ENCODE measurements around the gene LOC101059915.
"Not testable (repeated sequence)": the region's sequence is repeated elsewhere in the genome, so short reads cannot be mapped to it uniquely, and the experiment has no call there.

LOC101059915 gene

DNA sequence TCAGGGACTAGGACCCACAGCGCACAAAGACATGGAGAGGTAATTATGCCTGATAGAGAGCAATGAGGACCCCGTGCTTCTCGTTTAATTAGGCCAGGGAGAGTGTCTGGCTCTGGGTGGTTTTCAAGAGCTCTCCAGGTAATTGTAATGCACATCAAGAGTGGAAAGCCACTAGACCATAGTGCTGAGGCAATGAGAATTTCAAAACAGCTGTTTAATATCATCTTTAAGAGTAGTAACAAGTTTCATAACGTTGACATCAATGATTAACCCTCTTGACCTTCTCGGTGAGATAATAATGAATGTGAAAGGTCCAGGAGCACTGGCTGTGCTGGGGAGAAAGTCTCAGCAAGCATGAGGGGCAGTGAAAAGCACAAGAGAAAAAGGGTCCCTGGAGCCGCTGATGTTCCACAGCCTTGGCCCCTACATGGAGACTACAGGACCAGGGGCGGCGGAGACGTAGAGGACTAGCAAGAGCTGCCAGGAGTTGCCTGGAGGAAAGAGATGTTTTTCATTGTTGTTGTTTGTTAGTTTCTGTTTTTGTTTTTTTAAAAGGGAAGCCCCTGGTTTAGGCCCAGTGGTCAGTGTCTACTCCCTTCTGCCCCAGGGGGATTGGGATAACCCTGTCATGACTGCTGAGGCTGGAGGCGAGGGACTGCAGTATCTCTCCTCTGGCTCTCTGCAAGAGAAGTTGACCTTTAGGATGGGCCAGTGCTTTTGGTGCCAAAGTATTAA lies 34.3 kb upstream of the LOC101059915 start:
- no peak overlapping the region for H3K27ac Mint-ChIP-seq
- no peaks in the 10 kb centered on the region for H3K27me3 Mint-ChIP-seq
- no peaks in the 10 kb centered on the region for H3K36me3 Mint-ChIP-seq (ENCODE audit: low read depth)
- no peak overlapping the region for H3K4me3 Mint-ChIP-seq
- no peaks in the 10 kb centered on the region for H3K9me3 Mint-ChIP-seq
- H3K4me1 Mint-ChIP-seq, result peaks cover 20% of the 10 kb centered on the region
- DNase-seq (no peak), ATAC-seq (no peak)

DNA sequence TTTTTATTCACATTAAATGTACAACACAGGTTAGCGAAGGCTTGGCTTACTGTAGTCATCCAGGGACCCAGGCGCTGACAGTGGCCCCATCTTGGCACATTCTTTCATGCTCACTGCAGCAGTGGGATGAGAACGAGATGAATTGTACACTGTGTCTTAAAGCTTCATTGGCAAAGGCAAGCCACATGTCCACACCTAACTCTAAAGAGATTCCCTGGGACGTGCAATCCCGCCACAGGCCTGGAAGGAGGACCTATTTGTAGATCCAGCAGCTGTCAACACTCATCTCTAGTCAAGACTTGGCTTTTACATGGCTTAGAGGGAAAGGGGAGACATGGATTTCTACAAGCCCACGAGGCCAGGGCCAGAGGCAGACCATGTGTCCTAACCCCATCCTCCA lies 33.0 kb upstream of the LOC101059915 start:
- no peaks in the 10 kb centered on the region for H3K27me3 Mint-ChIP-seq
- no peak overlapping the region for H3K4me3 Mint-ChIP-seq

DNA sequence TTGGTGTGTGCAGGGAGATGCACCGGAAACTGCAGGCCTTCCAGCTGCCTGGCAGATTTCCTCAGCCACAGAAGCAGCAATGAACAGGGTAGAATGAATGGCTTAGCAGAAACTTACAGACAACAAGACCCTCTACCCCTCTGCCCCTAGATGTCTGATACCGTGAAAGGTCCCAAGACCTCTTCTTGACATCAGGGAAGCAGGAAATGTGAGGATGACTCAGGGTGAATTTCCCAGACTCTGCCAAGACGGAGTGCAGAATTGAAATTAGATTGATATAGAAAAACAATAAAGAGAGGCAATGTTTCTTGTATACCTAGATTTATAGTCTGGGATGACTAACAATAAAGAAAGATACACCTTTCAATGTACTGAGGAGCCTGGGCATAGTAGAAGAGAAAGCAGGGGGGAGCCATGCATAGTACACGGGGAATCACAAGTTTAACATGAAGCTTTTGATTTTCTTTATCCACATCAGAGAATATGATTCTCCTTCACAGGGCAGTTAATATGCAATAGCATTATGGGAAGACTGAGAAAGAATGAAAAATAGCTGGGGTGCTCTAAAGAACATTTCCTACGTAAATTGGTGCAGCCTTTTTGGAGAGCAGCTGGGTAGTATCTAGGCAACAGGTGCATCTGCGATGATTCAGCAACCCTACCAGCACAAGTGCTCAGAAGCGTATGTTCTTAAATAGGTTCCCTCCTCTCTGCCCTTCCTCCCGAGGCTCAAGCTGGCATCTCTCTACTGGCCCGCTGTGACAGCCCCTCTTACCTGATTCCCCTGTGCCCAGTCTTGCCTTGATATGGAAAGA lies 30.7 kb upstream of the LOC101059915 start:
- no peak for DNase-seq
- Mint-ChIP-seq H3K36me3 (ENCODE audit: low read depth) (no peaks in the 10 kb centered on the region), H3K4me3 (peak overlapping the region; percentile 29), H3K27ac (no peak overlapping the region), H3K27me3 (no peaks in the 10 kb centered on the region), H3K4me1 (peaks cover 8% of the 10 kb centered on the region), H3K9me3 (no peaks in the 10 kb centered on the region)
- peak; percentile 46 for ATAC-seq

More for the DNA sequence above, 33.0 kb upstream of the LOC101059915 start:
- Mint-ChIP-seq H3K27ac (no peak overlapping the region), H3K9me3 (no peaks in the 10 kb centered on the region), H3K36me3 (ENCODE audit: low read depth) (no peaks in the 10 kb centered on the region), H3K4me1 (peaks cover 14% of the 10 kb centered on the region)
- ATAC-seq, result no peak
- no peak for DNase-seq

- DNase-seq (no peak), ATAC-seq (peak; percentile 71)
- Mint-ChIP-seq H3K9me3 (no peaks in the 10 kb centered on the region), H3K27me3 (no peaks in the 10 kb centered on the region), H3K4me1 (peaks cover 8% of the 10 kb centered on the region), H3K4me3 (peak overlapping the region; percentile 29), H3K27ac (no peak overlapping the region), H3K36me3 (ENCODE audit: low read depth) (no peaks in the 10 kb centered on the region)
Measured at GRCh38 chrX:71637253-71637618, 30.1 kb upstream of the LOC101059915 start.

- Mint-ChIP-seq H3K36me3 (ENCODE audit: low read depth) (no peaks in the 10 kb centered on the region), H3K9me3 (no peaks in the 10 kb centered on the region), H3K27ac (no peak overlapping the region), H3K4me3 (no peak overlapping the region), H3K4me1 (peaks cover 8% of the 10 kb centered on the region), H3K27me3 (no peaks in the 10 kb centered on the region)
- DNase-seq (no peak), ATAC-seq (peak; percentile 47)
Measured at GRCh38 chrX:71637848-71638247, 29.5 kb upstream of the LOC101059915 start.

DNA sequence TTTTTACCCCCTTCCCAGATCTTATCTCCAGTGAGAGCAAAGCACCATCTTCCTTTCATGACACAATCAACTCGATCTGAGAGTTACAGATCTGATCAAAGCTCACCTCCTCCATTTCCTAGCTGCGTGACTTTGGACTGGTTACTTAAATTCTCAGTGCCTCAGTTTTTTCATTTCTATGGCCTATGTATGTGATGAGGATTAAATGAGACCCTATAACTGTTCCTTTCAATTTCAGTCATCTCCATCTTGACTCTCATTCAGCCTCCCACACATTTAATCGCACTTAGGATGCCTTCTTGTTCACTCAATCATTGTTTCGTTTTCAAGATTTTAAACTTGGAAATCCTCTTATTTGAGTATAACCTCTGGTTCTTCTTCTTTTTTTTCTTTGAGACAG lies 28.9 kb upstream of the LOC101059915 start:
- H3K9me3 Mint-ChIP-seq, result no peaks in the 10 kb centered on the region
- ATAC-seq (peak; percentile 51), DNase-seq (no peak)
- H3K36me3 Mint-ChIP-seq (ENCODE audit: low read depth), result no peaks in the 10 kb centered on the region
- H3K27me3 Mint-ChIP-seq, result no peaks in the 10 kb centered on the region
- H3K4me3 Mint-ChIP-seq, result no peak overlapping the region
- H3K4me1 Mint-ChIP-seq, result peaks cover 3% of the 10 kb centered on the region
- no peak overlapping the region for H3K27ac Mint-ChIP-seq

- H3K4me1 Mint-ChIP-seq, result peaks cover 3% of the 10 kb centered on the region
- ATAC-seq (no peak), DNase-seq (no peak)
- no peak overlapping the region for H3K27ac Mint-ChIP-seq
- H3K36me3 Mint-ChIP-seq (ENCODE audit: low read depth), result no peaks in the 10 kb centered on the region
- no peaks in the 10 kb centered on the region for H3K9me3 Mint-ChIP-seq
- no peaks in the 10 kb centered on the region for H3K27me3 Mint-ChIP-seq
- H3K4me3 Mint-ChIP-seq, result no peak overlapping the region
Measured at GRCh38 chrX:71640002-71640401, 27.3 kb upstream of the LOC101059915 start.

DNA sequence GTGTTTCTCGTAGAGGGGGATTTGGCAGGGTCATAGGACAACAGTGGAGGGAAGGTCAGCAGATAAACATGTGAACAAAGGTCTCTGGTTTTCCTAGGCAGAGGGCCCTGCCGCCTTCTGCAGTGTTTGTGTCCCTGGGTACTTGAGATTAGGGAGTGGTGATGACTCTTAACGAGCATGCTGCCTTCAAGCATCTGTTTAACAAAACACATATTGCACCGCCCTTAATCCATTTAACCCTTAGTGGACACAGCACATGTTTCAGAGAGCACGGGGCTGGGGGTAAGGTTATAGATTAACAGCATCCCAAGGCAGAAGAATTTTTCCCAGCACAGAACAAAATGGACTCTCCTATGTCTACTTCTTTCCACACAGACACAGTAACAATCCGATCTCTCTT lies 22.9 kb upstream of the LOC101059915 start:
- H3K4me1 Mint-ChIP-seq; H3K27ac Mint-ChIP-seq; DNase-seq; H3K9me3 Mint-ChIP-seq; H3K36me3 Mint-ChIP-seq (ENCODE audit: low read depth); H3K4me3 Mint-ChIP-seq; ATAC-seq; H3K27me3 Mint-ChIP-seq: not testable (repeated sequence)

- DNase-seq (no peak), ATAC-seq (peak; percentile 94)
- Mint-ChIP-seq H3K4me3 (no peak overlapping the region), H3K27me3 (peaks cover 1% of the 10 kb centered on the region), H3K27ac (peak overlapping the region; percentile 56), H3K4me1 (peaks cover 26% of the 10 kb centered on the region), H3K9me3 (no peaks in the 10 kb centered on the region), H3K36me3 (ENCODE audit: low read depth) (no peaks in the 10 kb centered on the region)
Measured at GRCh38 chrX:71650333-71650969, 16.9 kb upstream of the LOC101059915 start.

GRCh38 chrX:71652405-71652804 lies 14.9 kb upstream of the LOC101059915 start:
- Mint-ChIP-seq H3K27ac (no peak overlapping the region), H3K4me1 (peaks cover 26% of the 10 kb centered on the region), H3K9me3 (no peaks in the 10 kb centered on the region), H3K36me3 (ENCODE audit: low read depth) (no peaks in the 10 kb centered on the region), H3K4me3 (no peak overlapping the region), H3K27me3 (peaks cover 3% of the 10 kb centered on the region)
- ATAC-seq (peak; percentile 62), DNase-seq (peak; percentile 52)

- no peak for DNase-seq
- peaks cover 22% of the 10 kb centered on the region for H3K4me1 Mint-ChIP-seq
- no peak overlapping the region for H3K4me3 Mint-ChIP-seq
- H3K27ac Mint-ChIP-seq, result no peak overlapping the region
- ATAC-seq, result no peak
- no peaks in the 10 kb centered on the region for H3K9me3 Mint-ChIP-seq
- no peaks in the 10 kb centered on the region for H3K36me3 Mint-ChIP-seq (ENCODE audit: low read depth)
- H3K27me3 Mint-ChIP-seq, result peaks cover 3% of the 10 kb centered on the region
Measured at GRCh38 chrX:71653344-71653743, 14.0 kb upstream of the LOC101059915 start.

GRCh38 chrX:71657267-71657666 lies 10.1 kb upstream of the LOC101059915 start:
- H3K27ac Mint-ChIP-seq, result no peak overlapping the region

DNA sequence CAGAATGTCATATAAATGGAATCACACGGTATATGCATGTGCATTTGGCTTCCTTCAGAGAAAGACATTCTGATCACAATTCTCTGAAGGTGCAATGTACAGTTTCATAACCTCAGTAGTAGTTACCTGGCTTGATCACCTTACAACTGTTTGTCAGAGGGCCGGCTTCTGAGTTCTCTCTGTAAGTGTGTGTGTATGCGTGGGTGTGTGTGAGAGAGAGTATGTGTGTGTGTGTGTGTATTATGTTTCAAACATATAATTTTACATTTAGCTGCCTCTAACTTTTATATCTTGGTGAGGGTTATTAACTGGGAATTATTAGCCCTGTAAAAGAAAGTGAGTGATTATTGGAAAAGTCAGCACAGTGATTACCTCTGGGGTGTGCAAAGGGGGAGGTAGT lies 8.0 kb upstream of the LOC101059915 start:
- H3K36me3 Mint-ChIP-seq (ENCODE audit: low read depth), result no peaks in the 10 kb centered on the region
- no peaks in the 10 kb centered on the region for H3K9me3 Mint-ChIP-seq
- DNase-seq, result no peak
- no peak overlapping the region for H3K27ac Mint-ChIP-seq
- no peak for ATAC-seq
- peaks cover 2% of the 10 kb centered on the region for H3K27me3 Mint-ChIP-seq
- H3K4me1 Mint-ChIP-seq, result peaks cover 28% of the 10 kb centered on the region
- H3K4me3 Mint-ChIP-seq, result no peak overlapping the region

More at GRCh38 chrX:71657267-71657666, 10.1 kb upstream of the LOC101059915 start:
- ATAC-seq (no peak), DNase-seq (no peak)
- H3K9me3 Mint-ChIP-seq, result no peaks in the 10 kb centered on the region
- peaks cover 14% of the 10 kb centered on the region for H3K4me1 Mint-ChIP-seq
- H3K36me3 Mint-ChIP-seq (ENCODE audit: low read depth), result no peaks in the 10 kb centered on the region
- H3K4me3 Mint-ChIP-seq, result no peak overlapping the region
- peaks cover 3% of the 10 kb centered on the region for H3K27me3 Mint-ChIP-seq

GRCh38 chrX:71659959-71660358 lies 7.4 kb upstream of the LOC101059915 start:
- no peak overlapping the region for H3K4me3 Mint-ChIP-seq
- H3K36me3 Mint-ChIP-seq (ENCODE audit: low read depth), result no peaks in the 10 kb centered on the region
- peaks cover 34% of the 10 kb centered on the region for H3K4me1 Mint-ChIP-seq
- no peak overlapping the region for H3K27ac Mint-ChIP-seq
- peaks cover 1% of the 10 kb centered on the region for H3K27me3 Mint-ChIP-seq
- ATAC-seq, result no peak
- no peak for DNase-seq
- no peaks in the 10 kb centered on the region for H3K9me3 Mint-ChIP-seq

Data from activated naive CD8-positive, alpha-beta T cell treated with anti-CD3 and anti-CD28 coated beads, Interleukin-2, amount 50 U/mL, for 24 hours (primary cell).